CD4-positive, alpha-beta T cell treated with Interleukin-15 for 1 hour (primary cell): ENCODE measurements around the gene LRRC2.

Experiments used
- DNase-seq: peaks from one replicate; pipeline ENCODE4 v3.0.0-alpha.2; 2020

Gene LRRC2

GRCh38 chr3:46492890-46493547, 73.1 kb downstream of the LRRC2 start:
- DNase-seq, result no peak

DNA sequence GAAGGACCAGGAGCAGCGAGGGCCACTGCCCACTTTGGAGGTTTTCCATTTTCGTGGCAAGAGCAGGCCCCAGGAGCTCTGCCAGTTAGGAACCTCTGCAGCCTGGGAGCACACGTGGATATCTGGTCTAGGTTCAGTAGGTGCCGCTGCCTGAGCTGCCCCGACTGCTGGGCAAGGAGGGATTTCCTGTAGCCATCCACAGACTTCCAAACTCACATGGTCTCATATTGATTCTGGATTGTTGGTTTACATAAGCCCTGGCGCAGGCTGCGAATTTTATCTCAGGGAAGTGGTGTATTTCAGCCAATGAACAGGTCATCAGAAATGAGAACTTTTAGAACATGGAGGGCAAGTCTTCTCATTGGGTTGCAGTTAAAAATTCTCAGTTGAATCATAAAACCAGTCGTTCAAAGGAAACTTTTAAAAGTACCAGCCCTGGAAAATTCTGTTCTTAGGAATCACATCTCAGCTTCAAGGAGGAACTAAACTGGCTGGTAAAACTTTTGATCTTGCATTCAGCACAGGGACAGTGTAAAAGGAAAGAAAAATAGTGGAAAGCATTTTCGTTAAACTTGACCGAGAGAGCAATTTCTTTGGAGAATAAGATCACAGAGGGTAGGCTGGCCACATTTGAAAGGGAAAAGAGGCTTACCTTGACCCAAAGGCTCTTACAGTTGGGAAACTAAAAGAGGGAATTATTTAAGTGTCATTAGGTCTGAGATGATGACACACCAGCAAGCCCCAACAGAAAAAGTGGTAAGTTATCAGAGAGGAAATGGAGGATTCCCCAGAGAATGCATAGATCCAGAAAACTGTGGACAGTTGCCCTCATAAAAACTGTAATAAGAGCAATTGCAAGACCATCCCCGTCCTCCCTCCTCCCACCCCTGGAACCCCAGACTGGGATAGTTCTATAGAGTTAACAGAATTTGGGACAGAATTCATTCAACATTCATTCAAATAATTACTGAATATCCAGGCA, 74.7 kb downstream of the LRRC2 start:
- no peak for DNase-seq

- DNase-seq, result no peak
Observed at GRCh38 chr3:46490338-46491084, 75.6 kb downstream of the LRRC2 start.

- DNase-seq, result no peak
Observed at GRCh38 chr3:46489875-46490274, 76.2 kb downstream of the LRRC2 start.

DNA sequence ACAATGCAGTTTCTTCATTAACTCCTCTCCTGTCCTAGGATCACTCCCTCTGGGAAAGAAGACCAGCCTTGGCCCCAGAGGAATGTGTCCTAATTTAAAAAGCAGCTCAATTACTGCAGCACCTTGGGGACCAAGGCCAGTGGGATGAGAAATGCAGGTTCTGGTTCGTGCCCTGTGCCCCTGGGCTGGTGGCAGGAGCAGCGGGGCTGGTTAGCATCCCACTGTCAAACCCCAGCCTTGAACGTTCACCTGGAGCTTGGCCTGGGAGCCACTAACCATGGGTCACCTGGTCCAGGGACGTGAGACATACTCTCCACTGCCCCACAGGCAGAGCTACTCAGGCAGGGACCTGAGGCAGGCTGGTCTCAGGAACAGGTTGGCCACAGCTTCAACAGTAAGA, 76.7 kb downstream of the LRRC2 start:
- DNase-seq, result no peak

DNA sequence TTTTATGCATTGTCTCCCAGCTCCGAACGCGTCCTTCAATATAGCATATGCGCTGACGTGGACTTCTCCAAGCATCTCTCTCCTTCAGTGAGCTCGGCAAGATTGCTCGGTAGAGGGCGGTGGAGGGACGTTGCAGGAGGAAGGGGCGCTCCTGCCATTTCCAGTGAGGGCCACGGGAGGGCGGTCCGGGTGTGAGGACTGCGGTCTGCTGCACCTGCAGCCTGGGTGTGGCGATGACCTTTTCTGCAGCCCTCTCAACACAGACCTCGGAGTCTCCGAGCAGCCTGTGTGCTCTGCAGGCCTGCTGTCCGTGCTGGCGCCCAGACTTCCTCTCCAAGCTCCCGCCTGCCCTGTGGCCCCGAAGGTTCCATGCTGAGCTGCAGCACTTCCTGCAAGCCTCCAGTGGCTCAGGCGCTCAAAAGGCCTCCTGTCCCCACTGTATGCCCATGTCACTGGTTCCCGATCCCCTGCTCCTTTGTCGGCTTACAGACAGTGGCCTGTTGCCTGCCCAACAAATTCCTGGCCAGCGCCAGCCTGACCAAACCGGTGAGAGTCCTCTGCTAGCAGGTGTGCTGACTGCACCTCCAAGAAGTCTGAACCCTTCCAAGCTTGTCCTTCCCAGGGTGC, 77.3 kb downstream of the LRRC2 start:
- DNase-seq, result peak; percentile 89

- DNase-seq, result no peak
Observed at GRCh38 chr3:46485779-46486175, 80.3 kb downstream of the LRRC2 start.

DNA sequence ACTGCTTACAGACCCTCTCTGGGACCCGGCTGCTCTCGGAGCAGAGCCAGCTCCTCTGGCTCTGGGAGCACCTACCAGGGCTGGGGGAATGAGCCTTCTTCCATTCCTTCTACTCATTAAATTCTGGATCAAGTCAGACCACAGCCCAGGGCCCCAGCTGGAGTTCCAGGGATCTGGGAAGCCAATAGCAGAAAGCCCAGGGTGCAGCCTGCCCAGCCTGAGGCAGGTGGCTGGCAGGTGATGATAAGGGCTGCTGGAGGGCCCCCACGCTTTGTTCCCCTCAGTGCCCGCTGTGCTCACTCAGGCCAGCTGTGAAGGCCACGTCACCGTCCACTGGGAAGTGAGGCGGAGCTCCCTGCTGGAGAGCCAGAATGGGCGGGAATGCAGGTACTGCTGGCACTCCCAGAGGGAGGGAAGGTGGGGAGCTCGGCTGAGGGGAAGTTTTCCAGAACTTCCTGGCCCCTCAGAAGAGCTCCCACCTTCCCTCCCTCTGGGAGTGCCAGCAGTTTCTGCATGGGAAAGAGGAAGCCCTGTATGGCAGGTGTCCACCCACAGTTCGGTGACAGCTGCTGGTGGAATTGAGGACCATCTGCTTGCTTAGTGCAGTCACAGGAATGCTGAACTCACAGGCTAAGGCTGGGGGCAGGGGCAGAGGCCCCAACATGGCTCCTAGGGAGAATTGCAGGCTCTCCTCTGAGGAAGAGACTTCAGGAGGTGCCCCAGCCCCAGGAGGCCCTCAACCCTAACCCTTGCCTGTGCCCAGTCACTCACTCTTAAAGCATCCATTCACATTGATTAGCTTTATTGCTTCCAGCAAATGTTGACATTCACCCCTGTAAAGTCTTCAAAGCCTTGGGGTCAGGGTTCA, 81.0 kb downstream of the LRRC2 start:
- no peak for DNase-seq

GRCh38 chr3:46484388-46484787, 81.7 kb downstream of the LRRC2 start:
- DNase-seq, result no peak

DNA sequence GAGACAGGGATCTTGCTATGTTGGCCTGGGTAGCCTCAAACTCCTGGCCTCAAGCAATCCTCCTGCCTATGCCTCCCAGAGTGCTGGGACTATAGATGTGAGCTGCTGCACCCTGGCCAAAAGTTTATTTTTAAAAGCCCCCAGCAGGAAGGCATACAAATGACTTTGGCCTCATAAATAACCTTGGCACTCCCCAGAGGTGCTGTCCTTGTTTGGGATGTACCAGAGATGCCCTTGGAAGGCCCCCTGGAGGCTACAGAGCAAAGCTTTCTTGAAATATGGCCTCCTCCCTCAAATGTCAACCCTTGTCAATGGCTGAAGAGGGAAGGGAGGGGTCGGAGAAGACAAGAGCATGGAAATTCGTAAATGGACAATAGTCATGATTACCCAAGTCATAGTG, 82.3 kb downstream of the LRRC2 start:
- DNase-seq, result no peak

GRCh38 chr3:46482632-46483350, 83.3 kb downstream of the LRRC2 start:
- no peak for DNase-seq

DNA sequence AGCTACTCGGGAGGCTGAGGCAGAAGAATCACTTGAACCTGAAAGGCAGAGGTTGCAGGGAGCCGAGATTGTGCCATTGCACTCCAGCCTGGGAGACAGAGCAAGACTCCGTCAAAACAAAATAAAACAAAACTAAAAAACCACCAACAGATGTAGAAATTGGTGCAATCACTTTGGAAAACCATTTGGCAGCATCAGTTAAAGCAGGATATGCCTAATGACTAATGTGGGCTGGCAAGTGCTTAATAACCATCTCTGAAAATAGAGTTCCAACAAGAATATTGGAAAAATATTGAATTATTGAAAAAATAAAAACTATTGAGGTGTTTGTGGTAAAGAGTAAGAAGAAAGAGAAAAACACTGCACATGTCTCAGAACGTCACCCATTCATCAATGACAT, 84.5 kb downstream of the LRRC2 start:
- no peak for DNase-seq

- no peak for DNase-seq
Observed at GRCh38 chr3:46480491-46481195, 85.5 kb downstream of the LRRC2 start.

- no peak for DNase-seq
Observed at GRCh38 chr3:46479696-46480095, 86.4 kb downstream of the LRRC2 start.

DNA sequence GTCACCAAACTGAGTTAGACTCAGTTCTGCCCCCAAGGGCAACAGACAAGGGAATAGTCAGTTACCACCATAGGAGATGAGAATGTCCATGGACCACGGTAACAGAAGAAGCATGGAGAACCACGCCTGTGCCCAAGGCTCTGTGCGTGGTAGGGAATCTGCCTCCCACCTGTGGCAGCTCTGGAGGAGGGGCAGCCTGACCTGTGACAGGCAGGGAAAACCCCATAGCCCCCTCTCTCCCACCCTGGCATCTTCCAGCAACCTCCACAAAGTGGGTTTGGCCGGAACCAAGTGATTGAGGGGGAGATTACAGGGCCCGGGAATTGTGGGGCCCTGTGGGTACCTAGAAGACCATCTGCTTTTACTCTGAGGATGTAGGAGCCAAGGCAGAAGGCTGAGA, 87.1 kb downstream of the LRRC2 start:
- no peak for DNase-seq

- DNase-seq, result peak; percentile 23
Observed at GRCh38 chr3:46478341-46478740, 87.8 kb downstream of the LRRC2 start.

DNA sequence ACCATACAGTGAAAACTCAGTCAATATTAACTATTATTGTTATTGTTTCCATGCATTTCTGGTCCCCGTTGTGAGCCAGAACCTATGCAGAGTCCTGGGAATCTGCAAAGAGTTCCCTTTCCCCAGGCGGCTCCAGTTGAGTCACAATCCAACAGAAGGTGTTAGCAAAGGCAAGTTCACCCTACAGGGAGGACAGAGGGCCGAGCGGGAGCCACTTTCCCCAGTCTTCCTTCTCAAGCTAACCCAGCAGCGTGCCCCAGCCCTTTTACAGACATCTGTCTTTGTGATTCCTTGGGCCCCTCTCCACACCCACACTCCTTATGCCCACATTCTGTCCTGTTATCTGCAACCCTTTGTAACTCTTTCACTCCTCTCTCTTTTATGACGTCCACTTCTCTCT, 88.3 kb downstream of the LRRC2 start:
- DNase-seq, result no peak

DNA sequence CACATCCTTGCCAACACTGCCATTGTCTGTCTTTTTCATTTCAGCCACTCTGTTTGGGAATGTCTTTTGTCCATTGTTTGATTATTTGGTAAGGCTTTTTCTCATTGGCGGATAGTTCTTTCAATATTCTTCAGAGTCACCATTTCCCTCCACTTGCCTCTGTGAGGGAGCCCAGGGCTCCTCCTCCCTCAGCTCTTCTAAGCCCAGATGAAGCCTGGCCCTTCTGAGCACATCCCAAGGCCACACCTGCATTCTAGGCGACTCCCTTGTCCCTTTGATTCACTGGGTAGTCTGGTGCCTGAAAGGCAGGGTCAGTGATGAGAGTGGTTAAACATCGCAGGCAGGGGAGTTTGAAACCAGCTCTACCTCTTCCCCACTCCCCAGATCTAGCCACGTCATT, 89.0 kb downstream of the LRRC2 start:
- DNase-seq, result no peak

- DNase-seq, result no peak
Observed at GRCh38 chr3:46472736-46473135, 93.4 kb downstream of the LRRC2 start.

GRCh38 chr3:46471371-46471914, 94.7 kb downstream of the LRRC2 start:
- DNase-seq, result no peak
